Osteocyte (in vitro differentiated cells): Measurements from ENCODE around the gene ARAP2. TPM values are rescaled to one million over a fixed set of nuclear protein-coding genes. Genes with fewer than 3 reads are reported as not detected.

Source experiments
- DNase-seq: peaks from one replicate; pipeline ENCODE4 v3.0.0; 2021; ENCODE audit warnings: mixed read lengths; ENCODE audit not compliant: unreplicated experiment; ENCODE audit errors: extremely low spot score
- H3K27ac Mint-ChIP-seq: one replicate; pipeline ENCODE4 v1.8.0; 2021; ENCODE audit warnings: mild to moderate bottlenecking, mixed read lengths; ENCODE audit not compliant: unreplicated experiment
- H3K27me3 Mint-ChIP-seq: one replicate; pipeline ENCODE4 v1.8.0; 2021; ENCODE audit warnings: mixed read lengths; ENCODE audit not compliant: unreplicated experiment
- H3K36me3 Mint-ChIP-seq: one replicate; pipeline ENCODE4 v1.8.0; 2021; ENCODE audit warnings: mixed read lengths; ENCODE audit not compliant: unreplicated experiment
- H3K4me1 Mint-ChIP-seq: one replicate; pipeline ENCODE4 v1.8.0; 2021; ENCODE audit warnings: mixed read lengths; ENCODE audit not compliant: unreplicated experiment
- H3K4me3 Mint-ChIP-seq: one replicate; pipeline ENCODE4 v1.8.0; 2021; ENCODE audit warnings: mild to moderate bottlenecking, moderate library complexity, mixed read lengths; ENCODE audit not compliant: unreplicated experiment
- H3K9me3 Mint-ChIP-seq: one replicate; pipeline ENCODE4 v1.8.0; 2021; ENCODE audit warnings: mixed read lengths; ENCODE audit not compliant: unreplicated experiment
- CTCF ChIP-seq: fragments of 200-600 bp; sonication (generic); IDR thresholded peaks from 2 replicates; pipeline ENCODE4 v1.5.0; 2021; ENCODE audit warnings: antibody characterized with exemption, mild to moderate bottlenecking, moderate library complexity
- total RNA-seq: library from RNA; stranded (reverse); gene quantifications from 2 replicates; pipeline ENCODE4 v1.2.1, GENCODE V29; 2021

The ARAP2 gene
- total RNA-seq, 1 donor from 2014 or later = 1.0 TPM

GRCh38 chr4:36198068-36198808, 46.1 kb downstream of the ARAP2 start:
- DNase-seq = no peak
- H3K9me3 Mint-ChIP-seq = no peaks in the 10 kb centered on the region
- no peak overlapping the region for H3K4me3 Mint-ChIP-seq
- H3K4me1 Mint-ChIP-seq = no peaks in the 10 kb centered on the region
- no peaks in the 10 kb centered on the region for H3K27me3 Mint-ChIP-seq
- TF ChIP-seq CTCF = no peak
- H3K27ac Mint-ChIP-seq = no peak overlapping the region
- no peaks in the 10 kb centered on the region for H3K36me3 Mint-ChIP-seq

DNA sequence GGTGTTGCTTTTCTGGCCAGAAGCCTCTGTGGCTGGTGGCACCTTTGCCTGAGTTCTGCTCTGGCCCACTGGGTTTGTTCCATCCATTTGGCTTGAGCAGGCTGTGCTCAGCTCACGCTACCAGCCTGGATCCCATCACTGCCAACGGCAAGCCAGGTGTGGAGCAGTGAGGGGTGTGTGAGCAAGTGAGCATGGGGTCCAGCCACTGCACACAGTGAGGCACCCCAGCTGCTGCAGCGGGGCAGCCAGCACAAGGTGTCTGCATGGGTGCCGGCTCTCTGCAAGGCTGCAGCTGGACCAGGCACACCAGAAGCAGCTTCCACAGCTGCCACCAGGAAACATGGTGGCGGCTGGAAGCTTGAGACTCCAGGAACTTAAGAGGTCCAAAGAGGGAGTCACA, 46.8 kb downstream of the ARAP2 start:
- H3K4me1 Mint-ChIP-seq = no peaks in the 10 kb centered on the region
- no peaks in the 10 kb centered on the region for H3K9me3 Mint-ChIP-seq
- no peak overlapping the region for H3K27ac Mint-ChIP-seq
- DNase-seq = no peak
- no peaks in the 10 kb centered on the region for H3K27me3 Mint-ChIP-seq
- no peak for TF ChIP-seq CTCF
- H3K4me3 Mint-ChIP-seq = no peak overlapping the region
- no peaks in the 10 kb centered on the region for H3K36me3 Mint-ChIP-seq

DNA sequence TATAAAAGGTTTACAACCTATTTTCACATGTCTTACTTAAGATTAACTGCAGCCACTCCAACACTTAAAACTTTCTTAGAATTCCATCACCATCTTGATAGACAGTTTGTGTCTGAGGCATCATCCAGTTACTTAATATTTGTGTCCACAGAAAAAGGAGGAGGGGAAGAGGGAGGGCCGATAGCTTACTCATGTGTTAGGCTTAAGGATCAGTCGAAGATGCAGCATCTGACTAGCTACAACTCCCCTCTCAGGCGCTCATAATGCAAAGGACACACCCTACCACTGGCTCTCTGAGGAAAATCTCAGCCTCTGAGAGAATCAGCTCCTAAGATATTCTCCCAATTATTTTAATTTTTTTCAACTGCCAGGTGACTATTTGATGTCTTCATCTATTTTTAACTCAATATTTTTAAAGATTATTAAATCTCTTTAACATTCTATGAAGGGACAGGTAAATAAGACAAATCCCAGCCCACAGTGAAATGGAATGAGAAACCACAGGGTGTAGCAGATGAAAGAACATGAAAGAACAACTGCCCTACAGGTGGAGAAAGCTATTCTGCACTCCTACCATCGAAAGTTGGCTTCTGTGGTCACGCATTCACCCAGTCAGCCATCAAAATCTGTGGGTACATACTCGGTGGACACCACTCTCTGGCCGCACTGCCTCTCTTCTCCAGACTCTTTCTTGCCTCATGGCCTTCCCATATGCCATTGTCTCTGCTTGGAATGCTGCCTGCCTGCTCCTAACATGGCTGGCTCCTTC, 48.0 kb downstream of the ARAP2 start:
- no peak overlapping the region for H3K27ac Mint-ChIP-seq
- H3K27me3 Mint-ChIP-seq = no peaks in the 10 kb centered on the region
- no peaks in the 10 kb centered on the region for H3K4me1 Mint-ChIP-seq
- no peaks in the 10 kb centered on the region for H3K36me3 Mint-ChIP-seq
- no peak for DNase-seq
- H3K9me3 Mint-ChIP-seq = no peaks in the 10 kb centered on the region
- H3K4me3 Mint-ChIP-seq = no peak overlapping the region
- TF ChIP-seq CTCF = no peak

DNA sequence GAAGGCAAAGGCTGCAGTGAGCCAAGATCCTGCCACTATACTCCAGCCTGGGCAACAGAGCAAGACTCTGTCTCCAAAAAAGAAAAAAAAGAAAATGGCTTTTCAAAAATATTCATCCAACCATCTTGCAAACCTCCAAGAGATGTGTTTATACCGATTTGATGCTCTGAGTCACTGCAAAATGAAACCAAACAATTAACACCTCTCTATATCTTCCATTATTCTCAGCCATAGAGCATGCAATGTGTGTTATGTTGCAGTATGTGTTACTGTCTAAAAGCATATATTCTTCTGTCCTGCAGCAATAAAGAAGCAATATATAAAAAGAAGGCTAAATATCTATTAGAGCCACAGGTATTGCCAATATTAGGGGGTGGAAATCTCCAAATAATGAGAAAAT, 51.4 kb downstream of the ARAP2 start:
- H3K4me3 Mint-ChIP-seq = no peak overlapping the region
- H3K27ac Mint-ChIP-seq = no peak overlapping the region
- H3K9me3 Mint-ChIP-seq = no peaks in the 10 kb centered on the region
- H3K36me3 Mint-ChIP-seq = no peaks in the 10 kb centered on the region
- no peaks in the 10 kb centered on the region for H3K27me3 Mint-ChIP-seq
- peaks cover 9% of the 10 kb centered on the region for H3K4me1 Mint-ChIP-seq
- no peak for TF ChIP-seq CTCF
- DNase-seq = no peak

DNA sequence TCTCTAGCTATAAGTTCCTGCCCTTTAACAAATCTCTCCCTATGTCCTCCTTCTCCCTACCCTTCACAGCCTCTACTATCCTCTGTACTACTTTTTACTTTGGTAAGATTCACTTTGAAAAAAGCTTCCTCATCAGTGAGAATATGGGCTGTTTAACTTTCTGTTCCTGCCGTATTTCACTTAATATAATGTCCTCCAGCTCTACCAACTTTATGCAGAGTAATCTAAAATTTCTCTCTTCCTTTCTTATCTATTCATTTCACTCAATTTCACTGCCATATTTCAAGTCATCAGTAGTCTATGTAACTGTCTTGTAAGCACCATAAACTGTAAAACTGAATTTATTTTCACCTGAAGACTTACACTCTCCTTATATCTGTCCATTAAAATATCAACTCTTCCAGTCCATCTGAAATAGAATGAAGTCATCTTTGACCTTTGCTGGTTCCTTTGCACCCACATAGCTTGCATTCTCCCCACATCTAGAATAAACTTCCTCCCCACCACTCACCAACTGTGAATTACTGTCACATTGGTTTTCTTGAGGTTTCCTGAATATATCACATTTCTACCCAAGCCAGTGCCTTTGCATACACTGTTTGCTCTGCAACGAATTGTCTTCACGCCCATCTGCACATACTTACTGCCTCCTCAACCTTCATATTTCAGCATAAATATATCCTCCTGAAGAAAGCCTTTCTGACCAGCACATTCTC, 54.6 kb downstream of the ARAP2 start:
- no peaks in the 10 kb centered on the region for H3K9me3 Mint-ChIP-seq
- no peaks in the 10 kb centered on the region for H3K36me3 Mint-ChIP-seq
- H3K4me1 Mint-ChIP-seq = peaks cover 9% of the 10 kb centered on the region
- no peaks in the 10 kb centered on the region for H3K27me3 Mint-ChIP-seq
- no peak for DNase-seq
- TF ChIP-seq CTCF = no peak
- H3K27ac Mint-ChIP-seq = no peak overlapping the region
- H3K4me3 Mint-ChIP-seq = no peak overlapping the region
